ENCODE data around the gene GRIA3.

- TF ChIP-seq CTCF (IDR thresholded peaks at IDR 0.05) (no peak), POLR2AphosphoS5 (IDR thresholded peaks at IDR 0.05; ENCODE audit: insufficient read depth in 1 of 2, low read depth in 1 of 2) (no peak), POLR2A (IDR thresholded peaks at IDR 0.05) (no peak)
Measured at GRCh38 chrX:123308658-123309057, 124.6 kb downstream of the GRIA3 start.
